ENCODE measurements around the gene UBALD1.

DNA sequence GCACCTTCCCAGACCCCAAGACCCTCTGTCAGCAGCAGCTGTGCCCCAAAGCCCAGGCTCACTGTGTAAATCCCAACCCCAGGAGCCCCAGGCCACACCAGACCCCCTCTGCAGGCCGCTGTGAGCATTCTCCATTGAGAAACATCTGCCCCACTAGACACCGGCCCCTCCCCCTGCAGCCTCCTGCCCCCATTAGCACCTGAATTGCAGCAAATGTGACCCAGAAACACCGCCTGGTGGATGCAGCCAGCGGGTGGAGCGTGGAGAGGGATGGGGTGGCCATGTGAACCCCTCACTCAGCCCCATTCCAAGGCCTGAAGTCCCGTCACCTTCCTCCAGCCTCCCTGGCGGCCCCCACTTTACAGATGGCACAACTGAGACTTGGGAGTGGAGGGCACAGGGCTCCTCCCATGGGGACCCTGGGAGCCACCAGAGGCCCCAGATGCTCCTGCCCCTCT is 2.2 kb downstream of the UBALD1 start:
- TF ChIP-seq EZH2 (IDR thresholded peaks at IDR 0.05; ENCODE audit: low read length) = no peak
- TF ChIP-seq, protein P1, sequence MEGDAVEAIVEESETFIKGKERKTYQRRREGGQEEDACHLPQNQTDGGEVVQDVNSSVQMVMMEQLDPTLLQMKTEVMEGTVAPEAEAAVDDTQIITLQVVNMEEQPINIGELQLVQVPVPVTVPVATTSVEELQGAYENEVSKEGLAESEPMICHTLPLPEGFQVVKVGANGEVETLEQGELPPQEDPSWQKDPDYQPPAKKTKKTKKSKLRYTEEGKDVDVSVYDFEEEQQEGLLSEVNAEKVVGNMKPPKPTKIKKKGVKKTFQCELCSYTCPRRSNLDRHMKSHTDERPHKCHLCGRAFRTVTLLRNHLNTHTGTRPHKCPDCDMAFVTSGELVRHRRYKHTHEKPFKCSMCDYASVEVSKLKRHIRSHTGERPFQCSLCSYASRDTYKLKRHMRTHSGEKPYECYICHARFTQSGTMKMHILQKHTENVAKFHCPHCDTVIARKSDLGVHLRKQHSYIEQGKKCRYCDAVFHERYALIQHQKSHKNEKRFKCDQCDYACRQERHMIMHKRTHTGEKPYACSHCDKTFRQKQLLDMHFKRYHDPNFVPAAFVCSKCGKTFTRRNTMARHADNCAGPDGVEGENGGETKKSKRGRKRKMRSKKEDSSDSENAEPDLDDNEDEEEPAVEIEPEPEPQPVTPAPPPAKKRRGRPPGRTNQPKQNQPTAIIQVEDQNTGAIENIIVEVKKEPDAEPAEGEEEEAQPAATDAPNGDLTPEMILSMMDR (optimal IDR thresholded peaks at IDR 0.05 in 1 of 3, IDR thresholded peaks at IDR 0.05 in 1 of 3, conservative IDR thresholded peaks at IDR 0.05 in 1 of 3; ENCODE audit: extremely low read depth in 1 of 3, insufficient read depth in 2 of 3, low read length in 3 of 3) = peak in 1 of 3 experiments; percentile 3
